ENCODE results near the gene ZBTB4. TPM values are rescaled to one million over a fixed set of nuclear protein-coding genes. Genes with fewer than 3 reads are reported as not detected.
A peak's percentile ranks its signal among the peaks of the same experiment; 100 is the strongest.
"Not testable (repeated sequence)": the region's sequence is repeated elsewhere in the genome, so short reads cannot be mapped to it uniquely, and the experiment has no call there.

ZBTB4 gene
- total RNA-seq, 1 donor: 30.9 TPM

- Histone ChIP-seq H3K4me1 (ENCODE audit: insufficient read depth, low read length) (no peaks in the 10 kb centered on the region), H3K9me3 (ENCODE audit: low read depth, low read length) (no peaks in the 10 kb centered on the region), H3K27me3 (ENCODE audit: insufficient read depth, low read length) (no peaks in the 10 kb centered on the region), H3K4me3 (ENCODE audit: low read length) (no peak overlapping the region)
These were observed 22.3 kb upstream of the ZBTB4 start for GRCh38 chr17:7501729-7502128.

DNA sequence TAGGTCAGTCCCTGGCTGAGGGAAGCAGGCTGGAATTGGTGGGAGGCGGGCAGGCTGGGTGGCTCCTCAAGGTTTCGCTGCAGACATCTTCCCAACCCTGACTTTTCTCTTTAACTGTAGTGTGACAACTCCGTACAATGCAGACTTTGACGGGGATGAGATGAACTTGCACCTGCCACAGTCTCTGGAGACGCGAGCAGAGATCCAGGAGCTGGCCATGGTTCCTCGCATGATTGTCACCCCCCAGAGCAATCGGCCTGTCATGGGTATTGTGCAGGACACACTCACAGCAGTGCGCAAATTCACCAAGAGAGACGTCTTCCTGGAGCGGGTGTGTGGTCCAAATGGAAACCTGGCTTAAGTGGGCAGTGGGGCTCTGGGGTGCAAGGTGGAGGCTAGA, 19.7 kb upstream of the ZBTB4 start:
- Histone ChIP-seq H3K4me1 (ENCODE audit: insufficient read depth, low read length) (no peaks in the 10 kb centered on the region), H3K4me3 (ENCODE audit: low read length) (no peak overlapping the region), H3K27me3 (ENCODE audit: insufficient read depth, low read length) (no peaks in the 10 kb centered on the region), H3K9me3 (ENCODE audit: low read depth, low read length) (no peaks in the 10 kb centered on the region)

- Histone ChIP-seq H3K27me3 (ENCODE audit: insufficient read depth, low read length) (no peaks in the 10 kb centered on the region), H3K4me1 (ENCODE audit: insufficient read depth, low read length) (no peaks in the 10 kb centered on the region), H3K9me3 (ENCODE audit: low read depth, low read length) (no peaks in the 10 kb centered on the region)
These were observed 18.2 kb upstream of the ZBTB4 start for GRCh38 chr17:7497636-7498035.

GRCh38 chr17:7497228-7497627, 17.8 kb upstream of the ZBTB4 start:
- Histone ChIP-seq H3K9me3 (ENCODE audit: low read depth, low read length) (no peaks in the 10 kb centered on the region), H3K4me1 (ENCODE audit: insufficient read depth, low read length) (no peaks in the 10 kb centered on the region), H3K27me3 (ENCODE audit: insufficient read depth, low read length) (no peaks in the 10 kb centered on the region), H3K4me3 (ENCODE audit: low read length) (no peak overlapping the region)

More at GRCh38 chr17:7497636-7498035, 18.2 kb upstream of the ZBTB4 start:
- H3K4me3 ChIP-seq (ENCODE audit: low read length): no peak overlapping the region

DNA sequence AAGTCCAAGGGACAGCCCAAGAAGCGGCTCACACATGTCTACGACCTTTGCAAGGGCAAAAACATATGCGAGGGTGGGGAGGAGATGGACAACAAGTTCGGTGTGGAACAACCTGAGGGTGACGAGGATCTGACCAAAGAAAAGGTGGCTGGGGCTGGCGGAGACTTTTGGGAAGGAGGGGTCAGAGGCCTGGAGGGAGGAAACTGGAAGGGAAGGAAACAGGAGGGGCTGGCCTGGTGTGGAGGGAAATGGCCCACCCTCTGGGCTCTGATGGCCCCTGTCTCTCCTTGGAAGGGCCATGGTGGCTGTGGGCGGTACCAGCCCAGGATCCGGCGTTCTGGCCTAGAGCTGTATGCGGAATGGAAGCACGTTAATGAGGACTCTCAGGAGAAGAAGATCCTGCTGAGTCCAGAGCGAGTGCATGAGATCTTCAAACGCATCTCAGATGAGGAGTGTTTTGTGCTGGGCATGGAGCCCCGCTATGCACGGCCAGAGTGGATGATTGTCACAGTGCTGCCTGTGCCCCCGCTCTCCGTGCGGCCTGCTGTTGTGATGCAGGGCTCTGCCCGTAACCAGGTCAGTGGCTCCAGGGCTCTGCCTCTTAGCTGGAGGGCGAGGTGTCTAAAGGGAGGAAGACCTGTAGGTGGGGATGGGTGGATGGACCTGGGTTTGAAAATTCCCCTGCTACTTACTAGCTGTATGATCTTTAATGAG, 17.2 kb upstream of the ZBTB4 start:
- Histone ChIP-seq H3K27me3 (ENCODE audit: insufficient read depth, low read length) (no peaks in the 10 kb centered on the region), H3K9me3 (ENCODE audit: low read depth, low read length) (no peaks in the 10 kb centered on the region), H3K4me1 (ENCODE audit: insufficient read depth, low read length) (peaks cover 5% of the 10 kb centered on the region), H3K4me3 (ENCODE audit: low read length) (no peak overlapping the region)

DNA sequence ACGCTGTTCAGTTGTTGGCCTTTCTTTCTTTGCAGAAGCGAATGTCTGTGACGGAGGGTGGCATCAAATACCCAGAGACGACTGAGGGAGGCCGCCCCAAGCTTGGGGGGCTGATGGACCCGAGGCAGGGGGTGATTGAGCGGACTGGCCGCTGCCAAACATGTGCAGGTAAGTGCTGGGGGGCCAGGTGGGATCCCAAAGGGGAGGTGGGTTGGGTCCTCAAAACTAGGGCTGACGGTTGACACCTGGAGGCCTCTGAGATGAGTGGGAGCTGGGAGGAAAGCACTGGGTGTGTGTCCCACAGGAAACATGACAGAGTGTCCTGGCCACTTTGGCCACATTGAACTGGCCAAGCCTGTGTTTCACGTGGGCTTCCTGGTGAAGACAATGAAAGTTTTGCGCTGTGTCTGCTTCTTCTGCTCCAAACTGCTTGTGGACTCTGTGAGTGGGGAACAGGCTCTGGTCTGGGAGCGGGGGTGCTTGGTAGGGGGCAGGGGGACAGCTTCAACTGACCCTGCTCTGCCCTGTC, 16.5 kb upstream of the ZBTB4 start:
- H3K4me1 ChIP-seq (ENCODE audit: insufficient read depth, low read length): peaks cover 7% of the 10 kb centered on the region
- H3K9me3 ChIP-seq (ENCODE audit: low read depth, low read length): no peaks in the 10 kb centered on the region
- no peaks in the 10 kb centered on the region for H3K27me3 ChIP-seq (ENCODE audit: insufficient read depth, low read length)
- no peak overlapping the region for H3K4me3 ChIP-seq (ENCODE audit: low read length)

GRCh38 chr17:7493941-7494340, 14.5 kb upstream of the ZBTB4 start:
- H3K27me3 ChIP-seq (ENCODE audit: insufficient read depth, low read length): no peaks in the 10 kb centered on the region
- H3K4me1 ChIP-seq (ENCODE audit: insufficient read depth, low read length): peaks cover 15% of the 10 kb centered on the region
- no peak overlapping the region for H3K4me3 ChIP-seq (ENCODE audit: low read length)
- H3K9me3 ChIP-seq (ENCODE audit: low read depth, low read length): no peaks in the 10 kb centered on the region

- peaks cover 31% of the 10 kb centered on the region for H3K4me1 ChIP-seq (ENCODE audit: insufficient read depth, low read length)
- no peak overlapping the region for H3K4me3 ChIP-seq (ENCODE audit: low read length)
- H3K27me3 ChIP-seq (ENCODE audit: insufficient read depth, low read length): no peaks in the 10 kb centered on the region
- no peaks in the 10 kb centered on the region for H3K9me3 ChIP-seq (ENCODE audit: low read depth, low read length)
These were observed 12.2 kb upstream of the ZBTB4 start for GRCh38 chr17:7491583-7491982.

DNA sequence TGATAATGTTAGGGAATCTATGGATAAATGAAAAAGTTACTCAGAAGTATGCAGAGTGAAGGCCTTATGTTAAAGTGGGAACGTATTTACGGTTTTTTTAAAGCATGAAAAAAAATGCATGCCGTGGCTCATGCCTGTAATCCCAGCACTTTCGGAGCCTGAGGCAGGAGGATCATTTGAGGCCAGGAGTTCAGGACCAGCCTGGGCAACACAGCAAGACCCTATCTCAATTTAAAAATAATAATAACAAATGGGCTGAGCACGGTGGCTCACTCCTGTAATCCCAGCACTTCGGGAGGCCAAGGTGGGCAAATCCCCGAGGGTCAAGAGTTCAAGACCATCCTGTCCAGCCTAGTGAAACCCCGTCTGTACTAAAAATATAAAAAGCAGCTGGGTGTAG, 10.7 kb upstream of the ZBTB4 start:
- H3K27me3 ChIP-seq (ENCODE audit: insufficient read depth, low read length): no peaks in the 10 kb centered on the region
- peaks cover 46% of the 10 kb centered on the region for H3K4me1 ChIP-seq (ENCODE audit: insufficient read depth, low read length)
- H3K9me3 ChIP-seq (ENCODE audit: low read depth, low read length): no peaks in the 10 kb centered on the region
- H3K4me3 ChIP-seq (ENCODE audit: low read length): no peak overlapping the region

DNA sequence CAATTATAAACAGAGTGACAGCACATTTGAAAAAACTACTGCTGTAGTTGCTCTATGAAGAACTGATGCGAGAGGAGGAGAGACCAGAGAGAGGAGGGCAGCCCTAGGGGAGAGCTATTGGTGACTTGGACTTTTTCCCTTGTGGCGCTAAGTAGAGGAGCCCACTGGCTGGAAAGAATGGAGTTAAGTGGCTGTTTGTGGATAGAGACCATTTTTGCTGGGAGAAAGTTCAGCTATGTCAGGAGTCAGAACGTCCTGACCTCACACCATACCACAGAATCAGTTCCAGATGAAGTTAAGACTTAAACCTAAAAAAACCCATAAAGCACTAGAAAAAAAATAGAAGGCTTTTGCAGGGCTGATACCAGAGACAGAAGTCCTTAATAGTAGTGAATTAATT, 6.8 kb upstream of the ZBTB4 start:
- Histone ChIP-seq H3K4me3 (ENCODE audit: low read length) (no peak overlapping the region), H3K9me3 (ENCODE audit: low read depth, low read length) (no peaks in the 10 kb centered on the region), H3K4me1 (ENCODE audit: insufficient read depth, low read length) (peaks cover 51% of the 10 kb centered on the region), H3K27me3 (ENCODE audit: insufficient read depth, low read length) (no peaks in the 10 kb centered on the region)

- Histone ChIP-seq H3K9me3 (ENCODE audit: low read depth, low read length) (no peaks in the 10 kb centered on the region), H3K4me1 (ENCODE audit: insufficient read depth, low read length) (peaks cover 59% of the 10 kb centered on the region), H3K27me3 (ENCODE audit: insufficient read depth, low read length) (no peaks in the 10 kb centered on the region), H3K4me3 (ENCODE audit: low read length) (peak overlapping the region; percentile 98)
These were observed 5.5 kb upstream of the ZBTB4 start for GRCh38 chr17:7484919-7485377.

GRCh38 chr17:7484067-7484918, 4.9 kb upstream of the ZBTB4 start, which contains the start of gene POLR2A:
TSS of gene POLR2A (plus strand) at chr17:7484366.
- H3K4me1 ChIP-seq (ENCODE audit: insufficient read depth, low read length): peaks cover 59% of the 10 kb centered on the region

DNA sequence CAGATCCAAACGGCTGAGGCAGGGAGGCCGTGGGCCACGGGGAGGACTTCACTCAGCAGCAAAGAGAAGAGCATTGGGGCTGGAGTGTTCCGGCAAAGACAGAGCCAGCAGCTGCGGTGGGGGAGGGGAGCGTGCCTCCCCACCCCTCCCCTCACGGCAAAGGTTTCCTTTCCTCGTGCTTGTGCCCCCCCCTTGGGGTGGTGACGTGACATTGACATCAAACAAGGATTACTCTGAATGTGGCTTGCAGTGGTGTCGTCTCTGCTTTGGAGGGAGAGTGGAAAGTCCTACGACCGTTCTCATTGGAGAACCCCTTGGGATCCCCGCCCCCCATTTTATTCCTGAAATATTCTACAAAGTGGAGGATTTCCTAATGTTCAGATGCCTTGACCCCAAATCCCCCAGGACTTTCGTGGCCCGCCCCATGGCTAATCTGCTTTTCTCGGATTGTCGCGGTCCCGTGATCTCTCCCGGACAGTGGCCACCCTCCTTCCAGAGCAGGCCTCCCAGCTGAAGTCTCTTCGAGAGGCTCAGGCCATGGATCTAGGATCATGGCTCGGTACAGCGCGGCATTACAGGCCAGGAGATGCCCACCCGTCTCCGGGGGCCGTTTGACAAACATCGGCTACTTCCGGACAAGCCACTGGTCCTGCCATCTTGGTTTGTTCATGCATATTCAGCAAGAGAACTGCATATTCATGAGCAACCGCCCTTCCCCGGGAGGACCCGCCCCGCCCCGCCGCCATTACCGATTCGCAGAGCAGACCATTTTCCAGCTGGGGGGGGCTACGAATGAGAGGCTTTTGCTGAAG, 4.0 kb upstream of the ZBTB4 start:
- H3K4me1 ChIP-seq (ENCODE audit: insufficient read depth, low read length): peaks cover 62% of the 10 kb centered on the region
- H3K27me3 ChIP-seq (ENCODE audit: insufficient read depth, low read length): no peaks in the 10 kb centered on the region
- peak overlapping the region; percentile 98 for H3K4me3 ChIP-seq (ENCODE audit: low read length)
- H3K9me3 ChIP-seq (ENCODE audit: low read depth, low read length): no peaks in the 10 kb centered on the region

More at GRCh38 chr17:7484067-7484918, 4.9 kb upstream of the ZBTB4 start, which contains the start of gene POLR2A:
- Histone ChIP-seq H3K27me3 (ENCODE audit: insufficient read depth, low read length) (no peaks in the 10 kb centered on the region), H3K9me3 (ENCODE audit: low read depth, low read length) (no peaks in the 10 kb centered on the region), H3K4me3 (ENCODE audit: low read length) (peak within 1 kb of the TSS; percentile 98)

DNA sequence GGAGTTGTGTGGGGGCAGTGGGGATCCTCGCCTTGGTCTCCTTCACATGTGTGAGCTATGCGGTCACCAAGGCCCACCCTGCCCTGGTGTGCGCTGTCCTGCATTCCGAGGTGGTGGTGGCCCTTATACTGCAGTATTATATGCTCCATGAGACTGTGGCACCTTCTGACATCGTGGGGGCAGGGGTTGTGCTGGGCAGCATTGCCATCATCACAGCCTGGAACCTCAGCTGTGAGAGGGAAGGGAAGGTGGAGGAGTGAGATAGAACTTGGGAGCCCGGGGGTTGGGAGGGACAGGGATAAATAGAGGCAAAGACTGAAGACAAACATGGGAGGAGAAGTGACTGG, 3.3 kb upstream of the ZBTB4 start:
- peaks cover 64% of the 10 kb centered on the region for H3K4me1 ChIP-seq (ENCODE audit: insufficient read depth, low read length)
- H3K9me3 ChIP-seq (ENCODE audit: low read depth, low read length); H3K27me3 ChIP-seq (ENCODE audit: insufficient read depth, low read length): not testable (repeated sequence)
- peak overlapping the region; percentile 98 for H3K4me3 ChIP-seq (ENCODE audit: low read length)

Data from mononuclear cell (primary cell).